ENCODE data around the gene NCAPD3.
"Not testable (repeated sequence)": the region's sequence is repeated elsewhere in the genome, so short reads cannot be mapped to it uniquely, and the experiment has no call there.

Gene NCAPD3

GRCh38 chr11:134132808-134133207, 91.0 kb downstream of the NCAPD3 start:
- no peak for DNase-seq (ENCODE audit: low spot score)

- no peak for DNase-seq (ENCODE audit: low spot score)
Measured at GRCh38 chr11:134131628-134132244, 92.0 kb downstream of the NCAPD3 start.

DNA sequence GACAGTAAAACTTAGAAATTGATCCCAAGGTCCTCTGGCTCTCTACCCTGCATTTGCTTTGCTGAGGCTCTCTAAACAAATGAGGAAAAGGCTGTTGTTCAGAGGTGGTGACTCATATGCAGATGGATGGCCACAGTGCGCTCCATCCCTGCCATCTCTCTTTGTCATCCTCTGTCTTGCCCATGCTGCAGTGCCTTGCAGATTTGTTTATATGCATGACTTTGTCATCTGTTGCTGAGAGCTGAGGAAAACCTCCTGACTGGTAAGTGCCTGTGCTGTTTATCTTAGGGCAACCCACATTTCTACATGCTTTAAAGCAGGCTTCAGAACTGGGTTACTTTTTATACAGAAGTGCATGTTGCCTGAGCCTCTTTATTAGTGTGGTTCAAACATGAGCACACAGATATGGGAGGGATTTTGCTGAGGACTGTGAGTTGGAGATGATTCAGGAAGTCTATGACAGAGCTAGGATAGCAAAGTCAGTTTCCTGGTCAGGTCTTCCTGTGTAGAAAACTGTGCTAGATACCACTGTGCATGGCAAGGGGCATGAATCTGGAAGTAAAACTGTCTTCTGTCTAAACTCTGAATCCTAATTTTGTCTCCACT, 97.4 kb downstream of the NCAPD3 start:
- peak; percentile 43 for DNase-seq (ENCODE audit: low spot score)

DNA sequence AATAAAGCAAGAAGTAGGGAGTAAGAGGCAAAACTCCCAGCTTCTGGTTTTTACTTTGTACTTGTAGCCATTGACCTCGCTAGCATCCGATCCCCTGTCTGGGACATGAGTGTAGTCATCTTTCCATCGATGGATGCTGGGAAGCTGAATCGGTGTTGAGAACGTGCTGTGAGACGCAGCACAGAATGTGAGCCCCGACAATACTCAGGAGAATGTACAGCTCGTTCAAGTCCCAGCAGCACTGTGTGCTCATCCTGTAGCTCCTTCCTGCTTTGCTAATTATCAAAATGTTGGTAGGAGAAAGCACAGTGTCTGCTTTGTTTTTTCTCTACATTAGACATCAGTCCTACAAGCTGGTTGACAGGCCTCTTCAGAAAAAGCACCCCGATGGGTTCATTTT, 98.3 kb downstream of the NCAPD3 start:
- no peak for DNase-seq (ENCODE audit: low spot score)

- no peak for DNase-seq (ENCODE audit: low spot score)
Measured at GRCh38 chr11:134124660-134125451, 98.9 kb downstream of the NCAPD3 start.

- no peak for DNase-seq (ENCODE audit: low spot score)
Measured at GRCh38 chr11:134120921-134121526, 102.7 kb downstream of the NCAPD3 start.

GRCh38 chr11:134120143-134120850, 103.5 kb downstream of the NCAPD3 start:
- DNase-seq (ENCODE audit: low spot score): no peak

DNA sequence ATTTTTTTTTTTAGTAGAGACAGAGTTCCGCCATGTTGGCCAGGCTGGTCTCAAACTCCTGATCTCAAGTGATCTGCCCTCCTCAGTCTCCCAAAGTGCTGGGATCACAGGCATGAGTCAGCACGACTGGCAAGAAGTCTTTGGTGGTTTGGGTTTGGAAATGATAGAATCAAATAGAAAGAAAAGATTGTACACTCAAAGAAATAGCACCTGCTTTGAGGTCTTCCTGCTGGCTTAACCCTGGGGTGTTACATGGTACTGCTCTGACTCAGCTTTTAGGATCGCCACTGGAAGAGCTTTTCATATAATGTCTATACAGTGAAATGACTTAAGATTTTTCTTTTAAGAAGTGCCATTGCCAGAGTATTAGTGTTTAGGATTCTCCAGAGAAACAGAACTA, 104.7 kb downstream of the NCAPD3 start:
- no peak for DNase-seq (ENCODE audit: low spot score)

DNA sequence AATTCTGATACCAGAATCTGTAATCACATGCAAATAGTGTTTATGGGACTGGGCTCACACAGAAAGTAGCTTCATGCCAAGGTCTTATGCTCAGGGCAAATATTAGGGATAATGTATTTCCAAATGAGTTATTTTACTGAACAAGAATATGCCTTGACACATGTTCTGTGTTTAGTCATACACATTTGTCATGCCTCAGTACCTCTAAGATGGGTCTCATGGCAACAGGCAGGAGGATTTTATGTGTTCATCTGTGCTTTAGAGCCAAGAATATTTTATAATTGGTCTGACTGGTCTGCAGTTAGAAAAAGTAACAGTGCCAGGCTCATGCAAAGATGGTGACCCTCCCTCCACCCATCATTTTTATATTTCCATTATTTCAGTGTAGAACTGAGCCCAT, 105.8 kb downstream of the NCAPD3 start:
- no peak for DNase-seq (ENCODE audit: low spot score)

GRCh38 chr11:134116210-134116609, 107.6 kb downstream of the NCAPD3 start:
- no peak for DNase-seq (ENCODE audit: low spot score)

- DNase-seq (ENCODE audit: low spot score): not testable (repeated sequence)
Measured at GRCh38 chr11:134113787-134114186, 110.0 kb downstream of the NCAPD3 start.

DNA sequence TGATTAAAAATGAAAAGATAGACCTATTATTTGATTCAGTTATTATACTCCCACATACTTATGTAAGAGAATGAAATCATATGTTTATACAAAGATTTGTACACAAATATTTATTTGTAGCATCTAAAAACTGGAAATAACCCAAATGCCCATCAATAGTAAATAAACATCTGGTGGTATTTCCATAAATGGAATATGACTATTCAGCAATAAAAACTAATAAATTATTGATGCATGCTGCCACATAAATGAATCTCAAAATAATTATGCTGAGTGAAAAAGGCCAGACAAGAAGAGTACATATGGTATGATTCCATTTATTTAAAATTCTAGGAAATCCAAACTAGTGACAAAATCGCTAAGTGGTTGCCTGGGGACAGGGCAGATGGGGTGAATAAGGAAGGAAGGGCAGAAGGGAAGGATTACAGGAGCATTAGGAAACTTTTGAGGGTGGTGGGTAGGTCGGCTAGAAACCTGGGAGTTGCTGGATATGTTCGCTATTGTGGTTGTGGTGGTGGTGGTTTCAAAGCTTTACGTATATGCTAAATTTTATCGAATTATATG, 113.4 kb downstream of the NCAPD3 start:
- no peak for DNase-seq (ENCODE audit: low spot score)

Data from SW480 (cell line).